Stimulated activated CD8-positive, alpha-beta memory T cell treated with anti-CD3 and anti-CD28 coated beads, Interleukin-12 subunit alpha, Interleukin-12 subunit beta, amount 100 ng/mL, for 4 hours (primary cell): ENCODE data around the gene CD72.
A peak's percentile ranks its signal among the peaks of the same experiment; 100 is the strongest.
"Not testable (repeated sequence)": the region's sequence is repeated elsewhere in the genome, so short reads cannot be mapped to it uniquely, and the experiment has no call there.

Experiments used
- DNase-seq: peaks from one replicate; pipeline ENCODE4 v3.0.0-alpha.2; 2020; ENCODE audit warnings: low read depth

The CD72 gene

GRCh38 chr9:35616681-35617459 lies 1.3 kb downstream of the CD72 start:
- peak; percentile 56 for DNase-seq

- no peak for DNase-seq
These were observed 2.1 kb downstream of the CD72 start for GRCh38 chr9:35615981-35616680.

GRCh38 chr9:35612843-35613242 lies 5.4 kb downstream of the CD72 start:
- no peak for DNase-seq

- not testable (repeated sequence) for DNase-seq
These were observed 6.1 kb downstream of the CD72 start for GRCh38 chr9:35612066-35612465.

GRCh38 chr9:35611230-35611797 lies 6.9 kb downstream of the CD72 start:
- DNase-seq = peak; percentile 24

GRCh38 chr9:35609820-35610163 lies 8.4 kb downstream of the CD72 start:
- no peak for DNase-seq

- DNase-seq = no peak
These were observed 9.0 kb downstream of the CD72 start for GRCh38 chr9:35609001-35609819.

- no peak for DNase-seq
These were observed 10.0 kb downstream of the CD72 start for GRCh38 chr9:35608221-35608620.

GRCh38 chr9:35606726-35607125 lies 11.5 kb downstream of the CD72 start:
- no peak for DNase-seq

GRCh38 chr9:35606138-35606504 lies 12.1 kb downstream of the CD72 start:
- DNase-seq = no peak

- DNase-seq = peak; percentile 10
These were observed 12.7 kb downstream of the CD72 start for GRCh38 chr9:35605351-35606137.

GRCh38 chr9:35604578-35605350 lies 13.4 kb downstream of the CD72 start, which contains the start of gene TESK1:
TSS of gene TESK1 (plus strand) at chr9:35605262. CDS start at chr9:35605620, 358 bp downstream.
- peak; percentile 74 for DNase-seq

- peak; percentile 98 for DNase-seq
These were observed 14.1 kb downstream of the CD72 start for GRCh38 chr9:35603986-35604577.

- DNase-seq = no peak
These were observed 14.7 kb downstream of the CD72 start for GRCh38 chr9:35603506-35603985.

GRCh38 chr9:35599763-35600604 lies 18.2 kb downstream of the CD72 start:
- no peak for DNase-seq

GRCh38 chr9:35598866-35599590 lies 19.2 kb downstream of the CD72 start:
- no peak for DNase-seq

GRCh38 chr9:35596907-35597306 lies 21.3 kb downstream of the CD72 start:
- not testable (repeated sequence) for DNase-seq

GRCh38 chr9:35594471-35594870 lies 23.7 kb downstream of the CD72 start:
- no peak for DNase-seq

- DNase-seq = no peak
These were observed 24.6 kb downstream of the CD72 start for GRCh38 chr9:35593581-35593980.
